ENCODE results near the gene SLC27A6.

DNA sequence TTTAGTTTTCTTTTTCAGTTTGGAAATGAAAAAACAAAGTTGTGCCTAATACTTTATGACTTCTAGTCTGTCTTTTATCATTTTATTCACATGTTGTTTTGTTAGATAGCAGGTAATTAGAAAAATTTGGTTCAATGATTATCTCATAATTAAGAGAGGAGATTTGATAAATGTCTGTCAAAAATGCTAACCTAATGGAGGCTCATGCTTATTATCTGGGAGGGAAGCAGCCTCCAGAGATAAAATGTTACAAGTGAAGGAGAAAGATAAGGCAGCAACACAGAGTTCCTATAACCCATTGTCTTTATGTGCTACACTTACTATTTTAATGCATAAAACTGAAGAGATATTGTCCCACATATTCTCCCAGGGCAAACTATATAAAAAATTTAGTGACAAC is 53.5 kb downstream of the SLC27A6 start:
- TF ChIP-seq, protein P1, sequence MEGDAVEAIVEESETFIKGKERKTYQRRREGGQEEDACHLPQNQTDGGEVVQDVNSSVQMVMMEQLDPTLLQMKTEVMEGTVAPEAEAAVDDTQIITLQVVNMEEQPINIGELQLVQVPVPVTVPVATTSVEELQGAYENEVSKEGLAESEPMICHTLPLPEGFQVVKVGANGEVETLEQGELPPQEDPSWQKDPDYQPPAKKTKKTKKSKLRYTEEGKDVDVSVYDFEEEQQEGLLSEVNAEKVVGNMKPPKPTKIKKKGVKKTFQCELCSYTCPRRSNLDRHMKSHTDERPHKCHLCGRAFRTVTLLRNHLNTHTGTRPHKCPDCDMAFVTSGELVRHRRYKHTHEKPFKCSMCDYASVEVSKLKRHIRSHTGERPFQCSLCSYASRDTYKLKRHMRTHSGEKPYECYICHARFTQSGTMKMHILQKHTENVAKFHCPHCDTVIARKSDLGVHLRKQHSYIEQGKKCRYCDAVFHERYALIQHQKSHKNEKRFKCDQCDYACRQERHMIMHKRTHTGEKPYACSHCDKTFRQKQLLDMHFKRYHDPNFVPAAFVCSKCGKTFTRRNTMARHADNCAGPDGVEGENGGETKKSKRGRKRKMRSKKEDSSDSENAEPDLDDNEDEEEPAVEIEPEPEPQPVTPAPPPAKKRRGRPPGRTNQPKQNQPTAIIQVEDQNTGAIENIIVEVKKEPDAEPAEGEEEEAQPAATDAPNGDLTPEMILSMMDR (optimal IDR thresholded peaks at IDR 0.05 in 1 of 3, IDR thresholded peaks at IDR 0.05 in 1 of 3, conservative IDR thresholded peaks at IDR 0.05 in 1 of 3; ENCODE audit: extremely low read depth in 1 of 3, insufficient read depth in 2 of 3, low read length in 3 of 3), result no peak
- no peak for TF ChIP-seq EZH2 (IDR thresholded peaks at IDR 0.05; ENCODE audit: low read length)
